ENCODE measurements around the gene ENPP3.

ENPP3 gene

DNA sequence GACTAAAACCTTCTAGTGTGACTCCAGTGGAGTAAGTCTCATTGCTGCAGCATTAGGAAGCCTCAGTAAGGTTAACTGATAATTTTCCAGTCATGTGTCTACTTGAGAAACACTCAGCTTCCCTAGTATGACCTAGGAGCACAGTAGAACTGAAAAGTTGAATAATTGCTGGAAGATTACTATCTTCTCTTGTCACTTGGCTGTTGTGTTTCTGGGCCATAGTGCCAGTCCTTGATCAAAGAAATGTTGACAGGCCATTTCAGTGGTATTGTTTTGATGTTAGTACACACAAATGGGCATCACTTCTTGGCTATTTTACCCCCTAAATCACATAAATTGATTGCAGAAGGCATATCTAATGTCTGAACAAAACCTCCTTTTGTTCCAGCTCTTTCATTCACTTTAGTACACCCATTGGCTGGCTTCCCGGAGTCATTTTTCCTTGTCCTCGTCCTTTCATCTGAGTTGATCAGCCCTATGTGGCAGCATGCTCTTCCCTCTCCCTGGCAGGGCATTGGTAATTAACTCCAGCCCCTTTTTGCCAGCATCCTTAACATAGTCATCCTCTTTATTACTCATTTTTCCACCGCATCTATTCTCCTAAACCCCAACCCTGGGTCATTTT is 6.0 kb downstream of the ENPP3 start:
- no peak for DNase-seq

GRCh38 chr6:131643855-131644460 is 6.9 kb downstream of the ENPP3 start:
- DNase-seq = no peak

GRCh38 chr6:131644921-131645320 is 7.8 kb downstream of the ENPP3 start:
- DNase-seq = no peak

DNA sequence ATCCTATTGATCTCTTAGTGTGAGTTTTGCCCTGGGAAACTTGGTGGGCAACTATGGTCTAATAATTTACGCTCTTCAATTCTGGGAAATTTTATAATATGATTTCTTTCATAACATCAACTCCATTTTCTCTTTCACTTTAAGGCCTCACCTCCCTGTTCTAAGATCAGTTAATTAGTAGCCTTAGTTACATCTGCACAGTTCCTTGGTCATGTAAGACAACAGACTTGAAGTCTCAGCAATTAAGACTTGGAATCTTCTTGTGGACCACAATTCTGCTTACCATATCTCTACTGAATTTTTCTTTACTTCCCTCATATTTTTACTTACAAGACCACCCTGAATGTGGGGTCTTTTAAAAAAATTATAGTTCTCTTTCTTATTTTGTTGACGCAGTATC is 8.7 kb downstream of the ENPP3 start:
- no peak for DNase-seq

- DNase-seq = no peak
These were observed 9.2 kb downstream of the ENPP3 start for GRCh38 chr6:131646249-131646670.

DNA sequence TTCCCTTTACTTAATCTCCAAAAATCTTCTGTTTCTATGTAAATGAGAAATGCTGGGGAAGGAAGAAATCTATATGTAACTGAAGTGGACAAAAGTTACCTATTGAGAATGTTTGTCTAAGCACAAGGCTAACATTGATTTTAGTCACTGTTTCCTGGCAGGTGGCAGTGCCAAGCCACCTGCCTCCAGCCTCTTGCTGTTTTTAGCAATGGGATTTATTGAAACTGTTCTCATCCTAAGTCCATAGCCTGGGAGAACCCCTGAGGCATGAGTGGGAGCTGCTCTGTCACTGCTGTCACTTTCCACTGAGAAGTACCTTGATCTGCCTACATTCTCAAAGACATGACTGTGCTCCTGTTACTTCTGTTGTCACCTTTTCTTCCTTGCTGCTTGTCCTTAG is 14.7 kb downstream of the ENPP3 start:
- DNase-seq = no peak

DNA sequence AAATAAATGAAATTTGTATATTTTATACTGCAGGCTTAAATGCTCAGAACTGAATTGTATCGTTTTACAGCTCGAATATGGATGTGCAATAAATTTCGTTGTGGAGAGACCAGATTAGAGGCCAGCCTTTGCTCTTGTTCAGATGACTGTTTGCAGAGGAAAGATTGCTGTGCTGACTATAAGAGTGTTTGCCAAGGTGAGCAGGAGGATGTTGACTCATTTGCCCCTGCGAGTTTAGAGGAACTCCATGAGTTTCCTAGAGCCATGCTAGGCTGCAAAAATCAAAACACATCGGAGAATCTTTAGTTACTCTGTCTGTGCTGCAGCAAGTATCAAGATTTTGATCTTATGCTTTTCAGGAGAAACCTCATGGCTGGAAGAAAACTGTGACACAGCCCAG is 15.4 kb downstream of the ENPP3 start:
- DNase-seq = no peak

- DNase-seq = no peak
These were observed 17.2 kb downstream of the ENPP3 start for GRCh38 chr6:131654326-131654725.

DNA sequence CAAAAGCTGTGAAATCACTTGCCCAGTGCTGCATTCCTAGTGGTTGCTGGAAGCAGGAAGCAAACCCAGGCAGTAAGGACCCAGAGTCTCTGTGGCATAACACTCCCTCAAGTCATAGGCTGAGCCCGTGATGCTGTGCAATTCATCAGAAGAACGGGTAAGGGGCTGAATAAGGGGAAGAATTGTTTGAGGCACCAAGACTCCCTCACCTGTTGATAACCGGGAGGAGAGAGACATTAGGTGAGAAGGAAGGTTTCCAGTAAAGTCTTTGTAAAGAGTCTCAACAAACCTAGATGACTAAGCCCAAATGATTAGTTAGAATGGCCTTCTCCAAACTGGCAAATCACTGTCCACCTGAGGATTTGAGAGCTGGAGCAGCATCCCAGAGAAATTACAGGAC is 18.3 kb downstream of the ENPP3 start:
- no peak for DNase-seq

DNA sequence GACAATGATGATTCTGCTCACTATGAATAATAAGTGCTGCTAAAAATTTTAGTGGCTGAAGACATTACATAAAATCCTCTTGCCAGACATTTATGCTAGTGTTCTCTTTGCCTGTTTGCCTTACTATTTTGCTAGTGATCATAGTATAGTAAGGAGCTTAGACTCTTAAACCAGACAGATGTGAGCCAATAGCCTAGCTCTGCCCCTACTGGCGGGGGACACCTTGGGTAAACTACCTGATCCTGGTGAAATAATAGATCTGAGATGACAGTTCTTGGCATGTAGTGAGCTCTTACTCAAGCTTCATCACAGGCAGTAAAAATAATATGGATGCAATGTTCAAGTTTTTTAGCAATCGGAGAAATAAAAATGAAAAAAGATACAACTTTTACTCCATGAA is 18.8 kb downstream of the ENPP3 start:
- DNase-seq = no peak

- DNase-seq = no peak
These were observed 19.6 kb downstream of the ENPP3 start for GRCh38 chr6:131656667-131657066.

DNA sequence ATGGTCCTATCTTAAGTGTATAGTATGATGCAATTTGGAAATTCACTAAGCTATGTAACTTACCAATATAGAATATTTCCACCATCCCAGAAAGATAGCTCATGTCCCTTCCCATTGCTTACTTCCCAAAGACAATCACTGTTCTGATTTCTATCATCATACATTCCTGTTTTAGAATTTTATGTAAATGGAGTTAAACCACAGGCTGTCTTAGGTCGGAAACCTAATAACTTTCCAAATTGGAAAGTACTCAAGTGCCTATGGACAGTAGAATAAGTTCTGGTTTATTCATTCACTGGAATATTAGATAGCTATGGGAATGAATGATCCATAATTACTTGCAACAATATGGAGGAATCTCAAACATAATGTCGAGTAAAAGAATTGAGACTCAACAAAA is 20.1 kb downstream of the ENPP3 start:
- DNase-seq = no peak

DNA sequence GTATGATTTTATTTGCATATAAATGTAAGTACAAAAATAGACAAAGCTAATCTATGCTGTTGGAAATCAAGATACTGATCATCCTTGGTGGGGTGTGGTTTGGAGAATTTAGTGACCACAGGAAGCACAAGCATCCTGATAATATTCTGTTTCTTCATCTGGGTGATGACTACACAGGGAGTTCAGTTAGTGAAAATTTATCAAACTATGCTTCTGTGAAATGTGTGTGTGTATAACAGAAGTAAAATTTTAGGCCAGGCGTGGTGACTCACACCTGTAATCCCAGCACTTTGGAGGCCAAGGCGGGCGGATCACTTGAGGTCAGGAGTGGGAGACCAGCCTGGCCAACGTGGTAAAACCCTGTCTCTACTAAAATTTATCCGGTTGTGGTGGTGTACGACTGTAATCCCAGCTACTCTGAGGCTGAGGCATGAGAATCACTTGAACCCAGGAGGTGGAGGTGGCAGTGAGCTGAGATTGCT is 20.6 kb downstream of the ENPP3 start:
- no peak for DNase-seq

DNA sequence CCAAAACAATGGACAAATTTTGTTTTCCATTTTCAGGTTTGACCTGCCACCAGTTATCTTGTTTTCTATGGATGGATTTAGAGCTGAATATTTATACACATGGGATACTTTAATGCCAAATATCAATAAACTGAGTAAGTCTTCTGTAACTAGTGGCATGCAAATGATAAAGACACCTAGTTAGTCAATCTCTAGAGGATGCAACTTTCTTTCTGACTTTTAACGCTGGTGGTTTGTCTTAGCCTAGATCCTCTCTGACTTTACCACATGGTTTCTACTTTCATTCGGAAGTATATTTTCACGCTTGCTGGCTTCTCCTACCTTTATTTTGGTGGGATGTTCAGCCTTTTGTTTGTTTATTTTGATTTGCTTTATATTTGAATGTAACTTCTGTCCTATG is 21.2 kb downstream of the ENPP3 start:
- no peak for DNase-seq

DNA sequence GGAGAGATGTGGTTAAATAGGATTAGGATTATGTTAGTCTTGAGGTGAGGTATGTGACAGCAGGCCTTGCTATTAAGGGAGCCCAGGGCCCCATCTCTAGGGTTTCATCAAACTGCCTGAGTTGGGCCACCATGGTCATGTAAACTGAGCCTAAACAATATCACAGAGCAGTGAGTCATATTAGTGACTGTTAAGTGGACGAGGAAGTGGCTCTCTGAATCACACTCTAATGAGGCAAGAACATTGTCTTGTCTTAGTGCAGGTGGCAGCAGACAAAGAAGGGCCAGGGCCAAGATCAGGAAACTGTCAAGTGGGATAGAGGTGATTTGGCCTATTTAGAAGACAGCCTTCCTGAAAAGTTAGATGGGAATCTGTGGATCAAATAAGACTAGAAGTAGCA is 23.1 kb downstream of the ENPP3 start:
- DNase-seq = peak; percentile 27 to 43

- DNase-seq = no peak
These were observed 26.6 kb downstream of the ENPP3 start for GRCh38 chr6:131663578-131664165.

GRCh38 chr6:131669891-131670290 is 32.8 kb downstream of the ENPP3 start:
- DNase-seq = no peak

DNA sequence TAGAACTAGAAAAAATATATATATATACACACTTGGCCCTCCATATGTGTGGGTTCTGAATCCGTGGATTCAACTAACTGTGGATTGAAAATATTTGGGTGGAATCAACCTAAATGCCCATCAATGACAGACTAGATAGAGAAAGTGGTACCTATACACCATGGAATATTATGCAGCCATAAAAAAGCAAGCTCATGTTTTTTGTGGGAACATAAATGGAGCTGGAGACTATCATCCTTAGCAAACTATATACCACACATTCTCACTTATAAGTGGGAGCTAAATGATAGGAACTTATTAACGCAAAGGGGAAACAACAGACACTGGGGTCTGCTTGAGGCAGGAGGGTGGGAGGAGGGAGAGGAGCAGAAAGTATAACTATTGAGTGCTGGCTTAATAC is 36.1 kb downstream of the ENPP3 start:
- DNase-seq = no peak

GRCh38 chr6:131678442-131678841 is 41.3 kb downstream of the ENPP3 start:
- no peak for DNase-seq

DNA sequence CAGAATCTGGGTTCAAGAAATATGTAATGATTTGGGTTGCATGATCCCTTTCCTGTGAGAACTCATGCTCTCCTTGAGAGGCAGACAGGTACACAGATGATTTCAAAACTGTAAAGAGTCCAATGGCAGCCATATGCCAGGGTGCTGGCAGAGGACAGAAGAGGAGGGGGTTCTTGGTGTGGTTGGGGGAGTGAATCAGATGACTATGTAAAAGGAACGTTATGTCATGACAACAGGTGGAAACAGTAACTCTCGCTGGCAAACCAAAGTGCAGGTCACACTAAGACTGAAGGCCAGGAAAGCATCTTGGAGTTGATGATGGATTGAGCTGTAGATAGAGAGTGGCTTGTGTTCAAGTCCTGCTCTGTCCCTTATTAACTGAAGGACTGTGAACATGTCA is 43.8 kb downstream of the ENPP3 start:
- no peak for DNase-seq

DNA sequence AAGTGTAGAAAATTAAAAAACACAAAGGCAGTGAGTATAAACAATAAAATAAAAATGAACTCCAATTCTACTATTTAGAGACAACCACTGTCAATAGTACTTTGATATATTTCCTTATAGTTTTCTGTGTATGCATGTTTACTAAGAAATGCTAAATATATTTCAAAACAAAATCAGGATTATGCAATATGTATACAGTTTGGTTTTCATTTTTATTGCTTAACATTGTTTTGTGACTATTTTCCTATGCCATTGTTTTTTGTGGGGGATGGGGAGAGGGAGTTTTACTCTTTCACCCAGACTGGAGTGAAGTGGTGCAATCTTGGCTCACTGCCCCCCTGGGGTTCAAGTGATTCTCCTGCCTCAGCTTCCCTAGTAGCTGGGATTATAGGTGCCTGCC is 44.5 kb downstream of the ENPP3 start:
- no peak for DNase-seq

- DNase-seq = no peak
These were observed 45.3 kb downstream of the ENPP3 start for GRCh38 chr6:131682442-131682841.

DNA sequence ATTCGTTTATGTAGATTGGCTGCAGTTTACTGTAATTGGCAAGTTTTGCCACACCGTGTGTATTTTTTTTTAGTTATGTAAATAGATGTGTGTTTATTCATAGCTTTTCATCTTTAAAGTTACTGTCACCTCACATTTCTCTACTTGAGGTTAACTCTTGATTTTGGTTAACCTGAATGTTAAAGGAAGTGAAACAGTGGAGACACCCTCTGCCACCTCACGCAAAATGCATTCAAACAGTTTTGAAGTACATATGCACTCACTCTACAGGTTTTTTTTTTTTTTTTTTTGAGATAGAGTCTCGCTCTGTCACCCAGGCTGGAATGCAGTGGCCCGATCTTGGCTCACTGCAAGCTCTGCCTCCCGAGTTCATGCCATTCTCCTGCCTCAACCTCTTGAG is 46.4 kb downstream of the ENPP3 start:
- DNase-seq = no peak

DNA sequence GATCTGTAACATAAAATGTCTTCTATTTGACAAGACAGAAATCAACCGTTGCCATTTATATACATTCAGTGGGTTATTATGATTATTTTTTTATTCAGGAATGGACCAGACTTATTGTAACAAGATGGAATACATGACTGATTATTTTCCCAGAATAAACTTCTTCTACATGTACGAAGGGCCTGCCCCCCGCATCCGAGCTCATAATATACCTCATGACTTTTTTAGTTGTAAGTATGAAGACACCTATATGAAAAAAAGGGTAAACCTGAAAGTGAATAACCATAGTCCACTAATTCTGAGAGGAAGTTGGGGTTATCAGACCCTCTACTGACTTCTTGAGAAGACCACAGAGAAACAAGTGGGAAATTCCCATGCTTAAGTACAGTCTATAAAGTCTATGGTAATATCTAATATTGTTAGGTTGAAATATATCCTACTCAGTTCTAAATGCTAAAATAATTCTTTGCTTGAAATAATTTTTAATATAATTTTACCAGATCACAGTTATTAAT is 48.2 kb downstream of the ENPP3 start:
- no peak for DNase-seq

Measured in inflammatory macrophage (primary cell).